ENCODE data around the gene PRMT5.

DNA sequence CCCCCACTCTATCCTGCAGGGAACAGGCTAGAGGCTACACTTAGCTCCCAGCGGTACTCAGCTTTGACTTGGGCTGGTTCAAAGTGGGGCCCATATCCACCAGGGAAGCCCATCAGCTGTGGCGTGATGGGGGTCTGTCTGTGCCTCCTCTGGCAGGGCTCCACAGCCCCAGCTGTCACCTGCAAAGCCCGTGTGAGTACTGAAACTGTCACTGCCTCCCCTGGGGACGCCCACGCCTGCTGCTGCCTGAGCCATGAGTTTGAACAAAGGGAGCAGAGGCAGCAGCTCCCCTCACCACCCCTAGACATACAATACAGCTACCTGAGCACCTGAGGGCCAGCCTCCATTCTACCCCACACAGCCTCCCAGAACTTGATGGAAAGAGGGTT is 41.2 kb downstream of the PRMT5 start:
- no peak for TF ChIP-seq POLR2A (IDR thresholded peaks at IDR 0.05)
- TF ChIP-seq, protein P1, sequence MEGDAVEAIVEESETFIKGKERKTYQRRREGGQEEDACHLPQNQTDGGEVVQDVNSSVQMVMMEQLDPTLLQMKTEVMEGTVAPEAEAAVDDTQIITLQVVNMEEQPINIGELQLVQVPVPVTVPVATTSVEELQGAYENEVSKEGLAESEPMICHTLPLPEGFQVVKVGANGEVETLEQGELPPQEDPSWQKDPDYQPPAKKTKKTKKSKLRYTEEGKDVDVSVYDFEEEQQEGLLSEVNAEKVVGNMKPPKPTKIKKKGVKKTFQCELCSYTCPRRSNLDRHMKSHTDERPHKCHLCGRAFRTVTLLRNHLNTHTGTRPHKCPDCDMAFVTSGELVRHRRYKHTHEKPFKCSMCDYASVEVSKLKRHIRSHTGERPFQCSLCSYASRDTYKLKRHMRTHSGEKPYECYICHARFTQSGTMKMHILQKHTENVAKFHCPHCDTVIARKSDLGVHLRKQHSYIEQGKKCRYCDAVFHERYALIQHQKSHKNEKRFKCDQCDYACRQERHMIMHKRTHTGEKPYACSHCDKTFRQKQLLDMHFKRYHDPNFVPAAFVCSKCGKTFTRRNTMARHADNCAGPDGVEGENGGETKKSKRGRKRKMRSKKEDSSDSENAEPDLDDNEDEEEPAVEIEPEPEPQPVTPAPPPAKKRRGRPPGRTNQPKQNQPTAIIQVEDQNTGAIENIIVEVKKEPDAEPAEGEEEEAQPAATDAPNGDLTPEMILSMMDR (IDR thresholded peaks at IDR 0.05): no peak
